Spleen (tissue), 7 donors: ENCODE measurements around the gene GHRH.

Experiments
- CTCF ChIP-seq, 11 experiments: fragments of 200-600 bp in 7 of 11; fragments of 450-650 bp in 4 of 11; sonication (generic) in 4 of 11; IDR thresholded peaks in 8 of 11; conservative IDR thresholded peaks in 3 of 11; 1 replicate in 7 of 11; 2 replicates in 4 of 11; pipeline versions ENCODE4 v1.4.0 to v1.8.0; 2016 to 2021; ENCODE audit warnings: antibody characterized with exemption in 11 of 11, inconsistent platforms in 4 of 11, mild to moderate bottlenecking in 1 of 11
- POLR2A ChIP-seq, 3 donors: fragments of 450-650 bp; IDR thresholded peaks; one replicate each; pipeline ENCODE4 v1.5.1; 2017; ENCODE audit warnings: antibody characterized with exemption in 3 of 3, mild to moderate bottlenecking in 1 of 3
- donor health status: DM: no; HTN: no; CAD: no; lungs with moderate emphysema.
- donor health status: DM: no; HTN: no; CAD: no.
- donor health status: DM: no; HTN: no; CAD: no.

DNA sequence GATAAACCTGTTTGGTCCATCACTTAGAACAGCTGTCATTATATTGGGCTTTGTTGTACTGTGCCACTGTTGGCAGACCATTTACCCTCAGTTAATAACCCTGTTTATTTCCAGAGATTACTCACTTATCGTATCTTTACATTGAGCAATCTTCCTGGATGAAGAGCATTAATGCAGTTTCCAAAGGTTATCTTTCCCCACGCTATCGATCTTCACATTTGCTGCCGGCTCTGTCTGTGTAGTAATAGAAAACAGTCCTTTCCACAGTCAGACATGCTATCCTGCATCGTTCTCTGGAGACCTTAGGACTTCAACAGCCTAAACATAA is 27.4 kb downstream of the GHRH start:
- no peak for TF ChIP-seq CTCF (IDR thresholded peaks at IDR 0.05 in 8 of 11, conservative IDR thresholded peaks at IDR 0.05 in 3 of 11)
- no peak for TF ChIP-seq POLR2A (IDR thresholded peaks at IDR 0.05)
